Testis (tissue), 3 donors: Measurements from ENCODE around the gene COL7A1. TPM values are rescaled to one million over a fixed set of nuclear protein-coding genes. Genes with fewer than 3 reads are reported as not detected.

Experiments used
- DNase-seq: peaks from one replicate; pipeline ENCODE4 v3.0.0-alpha.2; 2019
- H3K27ac ChIP-seq, 2 donors: fragments of 200-600 bp; sonication (generic); one replicate each; pipeline ENCODE4 v1.5.1; 2019
- H3K27me3 ChIP-seq: fragments of 200-600 bp; sonication (generic); one replicate; pipeline ENCODE4 v1.5.1; 2019
- H3K36me3 ChIP-seq: fragments of 200-600 bp; sonication (generic); one replicate; pipeline ENCODE4 v1.5.1; 2017; ENCODE audit warnings: low read depth; ENCODE audit errors: missing control alignments
- H3K4me1 ChIP-seq: fragments of 200-600 bp; sonication (generic); one replicate; pipeline ENCODE4 v1.5.1; 2019
- H3K4me3 ChIP-seq, 2 donors: fragments of 200-600 bp; sonication (generic); one replicate each; pipeline ENCODE4 v1.5.1; 2017 to 2019
- H3K9me3 ChIP-seq: fragments of 200-600 bp; sonication (generic); one replicate; pipeline ENCODE4 v1.5.1; 2017
- POLR2A ChIP-seq: fragments of 450-650 bp; IDR thresholded peaks from one replicate; pipeline ENCODE4 v1.6.1; 2017; ENCODE audit warnings: antibody characterized with exemption, mild to moderate bottlenecking, moderate library complexity
- WGBS, 2 donors: methylation state at CpG; one replicate each; pipeline ENCODE4 v1.1.5; 2018; 5-methylcytosine and 5-hydroxymethylcytosine counted together
- intact Hi-C: fragments of 100-400 bp; cut with DNase I; formaldehyde crosslinking; loops from one replicate; pipeline ENCODE4 v1.15.1; 2023; ENCODE audit warnings: low total_unique reads
- polyA plus RNA-seq: library from polyadenylated mRNA; stranded (reverse); fragments of 350-450 nt; fragmentation: Illumina TruSeq; extraction: RNeasy Lipid Tissue Mini Kit (QIAGEN cat#74804); gene quantifications from one replicate; pipeline ENCODE4 v1.2.3, GENCODE V29; 2014; ENCODE audit warnings: low read depth, low replicate concordance; ENCODE audit not compliant: insufficient read depth
- total RNA-seq, 2 donors: library from RNA; depleted of rRNA; stranded (reverse); fragments of >200 nt; gene quantifications; one replicate each; pipeline ENCODE4 v1.2.3, GENCODE V29; 2016
- TF ChIP-seq, protein P1 (sequence below), 3 experiments: fragments of 450-650 bp in 2 of 3; fragments of 200-600 bp in 1 of 3; sonication (generic) in 1 of 3; IDR thresholded peaks; one replicate each; pipeline ENCODE4 v1.5.1; 2016 to 2019; ENCODE audit warnings: antibody characterized with exemption in 3 of 3, mild to moderate bottlenecking in 2 of 3, moderate library complexity in 1 of 3

COL7A1 gene
- total and polyA plus RNA-seq, 3 donors from 2014 or later = 19.9 to 39.1 (median 34.1) TPM

DNA sequence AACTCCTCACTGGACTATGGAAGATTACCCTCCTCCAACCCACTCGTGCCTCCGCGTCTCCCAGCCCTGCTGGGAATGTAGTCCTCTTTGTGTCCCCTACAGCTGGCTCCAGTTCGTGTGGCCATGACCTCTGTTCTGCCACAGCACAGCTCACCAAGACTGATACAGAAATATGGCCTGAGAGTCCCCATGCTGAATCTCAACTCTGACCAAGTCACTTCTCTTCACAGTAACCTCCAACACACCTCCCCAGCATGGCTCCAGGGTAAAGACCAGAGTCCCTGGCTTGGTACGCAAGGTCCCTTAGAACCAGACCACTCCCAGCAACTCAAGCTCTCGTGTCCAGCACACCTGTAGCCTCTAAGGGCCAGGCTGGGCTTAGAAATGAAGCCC is 2.3 kb upstream of the COL7A1 start:
- no peaks in the 10 kb centered on the region for H3K9me3 ChIP-seq
- H3K27ac ChIP-seq = peak overlapping the region in 1 of 2 donors; percentile 75
- 55 to 72% methylated on average over 6 of the region's 6 CpGs for WGBS, 2 donors
- H3K4me1 ChIP-seq = peaks cover 33% of the 10 kb centered on the region
- TF ChIP-seq, protein P1, sequence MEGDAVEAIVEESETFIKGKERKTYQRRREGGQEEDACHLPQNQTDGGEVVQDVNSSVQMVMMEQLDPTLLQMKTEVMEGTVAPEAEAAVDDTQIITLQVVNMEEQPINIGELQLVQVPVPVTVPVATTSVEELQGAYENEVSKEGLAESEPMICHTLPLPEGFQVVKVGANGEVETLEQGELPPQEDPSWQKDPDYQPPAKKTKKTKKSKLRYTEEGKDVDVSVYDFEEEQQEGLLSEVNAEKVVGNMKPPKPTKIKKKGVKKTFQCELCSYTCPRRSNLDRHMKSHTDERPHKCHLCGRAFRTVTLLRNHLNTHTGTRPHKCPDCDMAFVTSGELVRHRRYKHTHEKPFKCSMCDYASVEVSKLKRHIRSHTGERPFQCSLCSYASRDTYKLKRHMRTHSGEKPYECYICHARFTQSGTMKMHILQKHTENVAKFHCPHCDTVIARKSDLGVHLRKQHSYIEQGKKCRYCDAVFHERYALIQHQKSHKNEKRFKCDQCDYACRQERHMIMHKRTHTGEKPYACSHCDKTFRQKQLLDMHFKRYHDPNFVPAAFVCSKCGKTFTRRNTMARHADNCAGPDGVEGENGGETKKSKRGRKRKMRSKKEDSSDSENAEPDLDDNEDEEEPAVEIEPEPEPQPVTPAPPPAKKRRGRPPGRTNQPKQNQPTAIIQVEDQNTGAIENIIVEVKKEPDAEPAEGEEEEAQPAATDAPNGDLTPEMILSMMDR (IDR thresholded peaks at IDR 0.05) = no peak
- TF ChIP-seq POLR2A = no peak
- no peak overlapping the region for H3K4me3 ChIP-seq
- DNase-seq = no peak
- H3K36me3 ChIP-seq = no peaks in the 10 kb centered on the region
- intact Hi-C loops = no loop called here
- H3K27me3 ChIP-seq = no peaks in the 10 kb centered on the region

DNA sequence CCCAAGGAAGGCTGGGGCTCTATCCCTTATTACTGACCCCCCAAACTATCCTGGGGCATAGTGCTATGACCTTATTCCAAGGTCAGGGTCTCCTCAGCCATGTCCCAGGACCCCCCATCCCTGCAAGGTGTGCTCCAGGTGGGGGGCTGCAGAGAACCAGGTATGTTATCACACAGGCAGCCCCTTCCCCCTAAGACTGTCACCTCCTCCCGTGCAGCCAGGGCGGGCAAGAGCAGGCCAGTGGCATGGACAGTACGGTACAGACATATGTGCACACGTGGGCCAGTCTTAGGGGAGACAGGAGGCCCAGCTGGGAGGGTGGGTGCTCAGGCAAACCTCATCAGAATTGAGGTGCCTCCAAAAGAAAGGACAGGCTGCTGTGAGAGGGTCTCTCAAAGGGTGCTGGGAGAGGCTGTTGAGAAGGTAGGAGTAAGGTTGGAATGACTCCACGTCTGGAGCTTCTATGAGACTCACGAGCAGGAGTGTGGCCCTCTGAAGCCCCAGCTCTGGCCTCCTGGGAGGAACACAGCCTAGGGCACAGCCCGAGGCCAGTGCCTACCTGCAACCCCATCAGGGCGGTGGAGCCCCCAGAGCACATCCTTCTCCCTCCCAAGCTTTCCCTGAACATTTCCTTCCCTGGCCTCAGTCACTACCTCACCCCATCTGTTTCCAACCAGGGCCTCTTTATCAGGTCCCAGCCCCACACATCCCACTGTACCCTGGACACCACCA is 1.7 kb upstream of the COL7A1 start:
- intact Hi-C loops = no loop called here

DNA sequence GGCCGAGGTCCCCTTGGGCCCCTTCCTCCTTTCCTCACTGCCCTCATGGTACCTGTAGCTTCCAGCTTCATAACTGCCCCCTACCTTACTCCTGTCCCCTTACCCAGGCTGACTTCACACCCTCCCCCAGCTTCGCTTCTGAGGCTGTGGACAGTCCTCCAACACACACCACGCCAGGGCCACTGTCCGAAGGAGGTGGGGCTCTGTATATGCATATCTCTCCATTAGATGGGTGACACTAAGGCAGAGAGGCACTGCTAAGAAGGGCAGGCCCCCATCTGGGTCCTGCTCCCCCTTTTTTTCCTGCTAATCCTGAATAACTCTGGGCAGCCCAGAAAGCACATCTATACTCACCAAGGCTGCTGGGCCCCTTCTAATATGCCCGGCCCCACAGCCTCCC is 1.0 kb upstream of the COL7A1 start:
- no peaks in the 10 kb centered on the region for H3K9me3 ChIP-seq

More for the DNA sequence above, 1.7 kb upstream of the COL7A1 start:
- DNase-seq = no peak
- TF ChIP-seq, protein P1 (IDR thresholded peaks at IDR 0.05) = no peak
- no peak for TF ChIP-seq POLR2A
- H3K36me3 ChIP-seq = no peaks in the 10 kb centered on the region
- peaks cover 33% of the 10 kb centered on the region for H3K4me1 ChIP-seq
- H3K27me3 ChIP-seq = no peaks in the 10 kb centered on the region
- 65 to 72% methylated on average over 6 to 8 of the region's 8 CpGs for WGBS, 2 donors
- H3K4me3 ChIP-seq = no peak overlapping the region
- peak overlapping the region in 1 of 2 donors; percentile 75 for H3K27ac ChIP-seq
- no peaks in the 10 kb centered on the region for H3K9me3 ChIP-seq

DNA sequence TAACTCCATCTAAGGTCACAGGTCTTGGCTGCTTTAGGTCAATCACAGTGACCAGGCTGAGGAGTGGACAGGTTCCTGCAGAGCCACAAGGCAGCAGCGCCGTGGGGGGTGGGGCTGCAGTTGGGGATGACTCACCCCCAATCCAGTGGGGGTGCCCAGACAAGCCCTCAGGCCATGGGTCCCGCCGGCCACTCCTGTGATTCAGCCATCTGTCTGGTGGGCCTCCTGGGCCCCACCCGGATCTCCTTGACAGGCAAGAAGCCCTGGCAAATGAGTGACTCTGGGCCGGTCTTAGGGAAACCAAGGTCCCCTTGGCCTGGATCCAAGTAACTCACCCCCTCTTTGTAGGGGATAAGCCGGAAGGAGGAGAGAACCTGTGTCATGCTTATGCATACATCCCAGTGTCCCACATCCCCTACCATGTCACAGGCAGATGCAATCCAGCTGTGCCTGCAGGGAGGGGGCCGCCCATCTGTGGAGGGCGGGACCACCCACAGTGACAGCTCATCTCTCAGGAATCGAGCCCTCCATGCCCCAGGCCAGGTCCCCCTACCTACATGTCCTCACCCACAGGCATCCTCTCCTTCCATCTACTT is 495 bp upstream of the COL7A1 start:
- WGBS, 2 donors = 47 to 60% methylated on average over 5 to 10 of the region's 10 CpGs
- Histone ChIP-seq H3K27me3 (no peaks in the 10 kb centered on the region), H3K36me3 (no peaks in the 10 kb centered on the region), H3K4me3 (no peak overlapping the region), H3K4me1 (peaks cover 33% of the 10 kb centered on the region), H3K27ac (no peak overlapping the region), H3K9me3 (no peaks in the 10 kb centered on the region)
- peak; percentile 25 for DNase-seq
- TF ChIP-seq POLR2A = no peak
- intact Hi-C loops = no loop called here

More for the DNA sequence above, 1.0 kb upstream of the COL7A1 start:
- intact Hi-C loops = no loop called here
- TF ChIP-seq POLR2A = no peak
- TF ChIP-seq, protein P1 (IDR thresholded peaks at IDR 0.05) = no peak
- no peaks in the 10 kb centered on the region for H3K36me3 ChIP-seq
- H3K4me3 ChIP-seq = no peak overlapping the region
- WGBS, 2 donors = 80 to 87% methylated on average over 5 of the region's 5 CpGs
- no peak overlapping the region for H3K27ac ChIP-seq
- no peak for DNase-seq
- peaks cover 33% of the 10 kb centered on the region for H3K4me1 ChIP-seq
- H3K27me3 ChIP-seq = no peaks in the 10 kb centered on the region

DNA sequence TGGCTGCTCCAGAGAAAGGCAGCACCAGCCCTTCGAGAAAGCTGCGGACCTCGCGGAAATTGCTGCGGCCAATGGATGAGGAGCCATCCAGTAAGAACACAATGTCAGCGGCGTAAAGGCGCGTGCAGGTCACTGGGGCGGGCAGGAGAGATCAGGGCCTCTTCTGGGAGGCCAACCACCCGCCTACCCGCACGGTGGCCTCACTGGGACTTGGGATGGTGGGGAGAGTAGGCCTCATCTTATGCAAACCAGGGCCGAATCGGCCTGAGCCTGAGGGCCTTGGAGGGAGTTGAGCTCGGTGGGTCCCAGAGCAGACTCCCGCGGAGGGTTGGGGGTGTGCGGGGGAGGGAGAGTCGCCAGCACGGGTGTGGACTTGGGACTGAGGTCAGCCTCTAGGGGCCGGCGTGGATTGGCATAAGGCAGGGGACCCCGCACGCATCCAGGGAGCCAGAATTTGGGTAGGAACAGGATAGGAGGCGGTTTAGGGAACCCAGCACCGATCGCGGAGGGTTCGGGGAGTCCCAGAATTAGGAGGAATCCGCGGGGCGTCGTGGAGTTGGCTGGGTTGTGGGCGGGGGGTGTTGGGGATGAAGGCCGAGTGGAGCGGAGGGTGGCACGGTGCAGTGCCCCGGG is 596 bp downstream of the COL7A1 start:
- Histone ChIP-seq H3K27me3 (no peaks in the 10 kb centered on the region), H3K4me1 (peaks cover 31% of the 10 kb centered on the region), H3K9me3 (no peaks in the 10 kb centered on the region), H3K4me3 (peak overlapping the region; percentile 31 to 54), H3K27ac (no peak overlapping the region), H3K36me3 (no peaks in the 10 kb centered on the region)
- WGBS, 2 donors = 25 to 48% methylated on average over 21 to 39 of the region's 39 CpGs
- TF ChIP-seq POLR2A = no peak
- TF ChIP-seq, protein P1 (IDR thresholded peaks at IDR 0.05) = no peak
- intact Hi-C loops = no loop called here
- DNase-seq = no peak
